GM12878 (cell line): ENCODE results near the gene CRX. TPM values are rescaled to one million over a fixed set of nuclear protein-coding genes. Genes with fewer than 3 reads are reported as not detected.
"Not testable (repeated sequence)": the region's sequence is repeated elsewhere in the genome, so short reads cannot be mapped to it uniquely, and the experiment has no call there.

Experiments used
- ATAC-seq: fragments of 200-7000 bp; cut with Tn5 transposase; 3 replicates; pipeline ENCODE4 v1.9.1; 2020; ENCODE audit warnings: mild to moderate bottlenecking, moderate library complexity
- BruUV-seq: library from RNA; stranded (reverse); fragments of 400-500 nt; replicated peaks from 2 replicates; lab custom pipeline; 2021; lab: Mats Ljungman, UMichigan
- CTCF ChIA-PET: fragments of 300-600 bp; sonication (Branson Sonifier 250); formaldehyde crosslinking; extraction: SDS; loops from one replicate; lab custom pipeline; 2021; ENCODE audit warnings: inconsistent platforms; lab: Yijun Ruan, JAX
- POLR2A ChIA-PET: fragments of 350-600 bp; formaldehyde crosslinking; extraction: SDS; loops from one replicate; lab custom pipeline; 2021; ENCODE audit warnings: inconsistent platforms; lab: Charles Lee
- RAD21 ChIA-PET: fragments of 300-600 bp; sonication (Branson Sonifier 250); formaldehyde crosslinking; loops from one replicate; lab custom pipeline; 2023; ENCODE audit warnings: antibody characterized with exemption; ENCODE audit not compliant: unreplicated experiment; lab: Charles Lee
- SMC1A ChIA-PET: fragments of 300-600 bp; sonication (Branson Sonifier 250); formaldehyde crosslinking; loops from one replicate; lab custom pipeline; 2023; ENCODE audit not compliant: unreplicated experiment, uncharacterized antibody; lab: Charles Lee
- DNase-seq: peaks from one replicate; pipeline ENCODE4 v3.0.0-alpha.2; 2011; ENCODE audit warnings: low read depth, low spot score
- FAIRE-seq: peaks from 3 replicates; lab custom pipeline; 2011; peaks lifted over from hg19 to GRCh38; lab: Jason Lieb, UNC
- H2AFZ ChIP-seq: 2 replicates; pipeline ENCODE4 v1.6.0; 2011; ENCODE audit warnings: low read depth, low read length, control low read depth; ENCODE audit not compliant: control insufficient read depth
- H3K27ac ChIP-seq: 2 replicates; pipeline ENCODE4 v1.5.1; 2011; ENCODE audit warnings: control low read depth; ENCODE audit not compliant: control insufficient read depth, insufficient read depth
- H3K27me3 ChIP-seq, 2 experiments: replicated peaks in 1 of 2; 2 replicates each; pipeline versions ENCODE4 v1.6.0 to v1.6.1; 2011; ENCODE audit warnings: low read length in 1 of 2; ENCODE audit not compliant: control insufficient read depth in 2 of 2, insufficient read depth in 2 of 2
- H3K36me3 ChIP-seq, 2 experiments: 2 replicates each; pipeline ENCODE4 v1.5.1; 2011; ENCODE audit warnings: low read length in 1 of 2; ENCODE audit not compliant: control insufficient read depth in 2 of 2, insufficient read depth in 2 of 2
- H3K4me1 ChIP-seq: 2 replicates; pipeline ENCODE4 v1.6.1; 2011; ENCODE audit warnings: mild to moderate bottlenecking, low read length, moderate library complexity, mixed read lengths; ENCODE audit not compliant: control insufficient read depth, insufficient read depth
- H3K4me2 ChIP-seq: 2 replicates; pipeline ENCODE4 v1.6.0; 2011; ENCODE audit warnings: control low read depth; ENCODE audit not compliant: control insufficient read depth, insufficient read depth
- H3K4me3 ChIP-seq: fragments of 200-600 bp; sonication (generic); 2 replicates; pipeline ENCODE4 v1.5.1; 2016
- H3K79me2 ChIP-seq: 2 replicates; pipeline ENCODE4 v1.6.0; 2011; ENCODE audit warnings: low read length; ENCODE audit not compliant: control insufficient read depth, insufficient read depth
- H3K9ac ChIP-seq: 2 replicates; pipeline ENCODE4 v1.8.0; 2011; ENCODE audit warnings: low read length, control low read depth, mixed read lengths; ENCODE audit not compliant: control insufficient read depth, insufficient read depth
- H3K9me3 ChIP-seq: replicated peaks from 3 replicates; pipeline ENCODE4 v1.5.1; 2011; ENCODE audit warnings: mild to moderate bottlenecking, low read length; ENCODE audit not compliant: control insufficient read depth, insufficient read depth
- H4K20me1 ChIP-seq: 2 replicates; pipeline ENCODE4 v1.6.0; 2011; ENCODE audit not compliant: control insufficient read depth, insufficient read depth
- ATF7 ChIP-seq: fragments of 450-650 bp; IDR thresholded peaks from 2 replicates; pipeline ENCODE4 v1.6.1; 2016; ENCODE audit warnings: low read depth, mild to moderate bottlenecking
- HCFC1 ChIP-seq: fragments of 150-350 bp; IDR thresholded peaks from 2 replicates; pipeline ENCODE4 v1.6.1; 2014; ENCODE audit warnings: low read length
- KAT2A ChIP-seq: conservative IDR thresholded peaks from 2 replicates; pipeline ENCODE4 v1.6.1; 2011; ENCODE audit warnings: low read depth, low read length; ENCODE audit not compliant: control insufficient read depth
- LARP7 ChIP-seq: fragments of 450-650 bp; IDR thresholded peaks from 2 replicates; pipeline ENCODE4 v1.6.1; 2017; ENCODE audit warnings: mild to moderate bottlenecking
- NFYA ChIP-seq: IDR thresholded peaks from 2 replicates; pipeline ENCODE4 v1.6.1; 2011; ENCODE audit warnings: low read depth, mild to moderate bottlenecking, low read length, improper control_type of control experiment, borderline replicate concordance
- WGBS: methylation state at CpG from one replicate; pipeline ENCODE4 v1.1.6; 2016; ENCODE audit warnings: low lambda C conversion rate; ENCODE audit not compliant: insufficient replicate concordance, insufficient coverage; ENCODE audit errors: missing lambda C conversion rate; 5-methylcytosine and 5-hydroxymethylcytosine counted together
- in situ Hi-C: fragments of 300-500 bp; cut with MboI; formaldehyde crosslinking; loops from 9 replicates; pipeline ENCODE4 v1.14.3; 2018; ENCODE audit warnings: mixed read lengths
- intact Hi-C: fragments of 100-400 bp; cut with micrococcal nuclease; formaldehyde crosslinking; loops from one replicate; pipeline ENCODE4 v1.14.2; 2022; ENCODE audit not compliant: unreplicated experiment
- polyA plus RNA-seq, 11 experiments: library from polyadenylated mRNA; depleted of rRNA in 4 of 11; unstranded in 6 of 11; stranded (reverse) in 5 of 11; fragments of >200 nt; fragmentation: Nextera tagmentation in 4 of 11; fragmentation: Illumina TruSeq in 1 of 11; extraction: Ambion mirVana in 4 of 11; extraction: Trizol in 1 of 11; gene quantifications; 1 replicate in 1 of 11; 2 replicates in 10 of 11; pipeline versions ENCODE4 v1.2.1 to v1.2.3, GENCODE V29; 2011 to 2016; ENCODE audit warnings: inconsistent platforms in 2 of 11, missing spikeins in 2 of 11, low read depth in 1 of 11
- total RNA-seq, 4 experiments: library from RNA; depleted of rRNA in 3 of 4; stranded (reverse); fragments of >200 nt in 3 of 4; fragmentation: Illumina TruSeq in 1 of 4; extraction: Trizol in 1 of 4; gene quantifications; 2 replicates each; pipeline versions ENCODE4 v1.2.1 to v1.2.3, GENCODE V29; 2013 to 2021
- TF ChIP-seq, protein P1 (sequence below): fragments of 450-650 bp; IDR thresholded peaks from 2 replicates; pipeline ENCODE4 v1.6.1; 2017; ENCODE audit warnings: borderline replicate concordance

Gene CRX
- total and polyA plus RNA-seq, 10 of the 15 experiments (the other 5 are each of a cell fraction or from before 2014, with no cell fraction given), result not detected

DNA sequence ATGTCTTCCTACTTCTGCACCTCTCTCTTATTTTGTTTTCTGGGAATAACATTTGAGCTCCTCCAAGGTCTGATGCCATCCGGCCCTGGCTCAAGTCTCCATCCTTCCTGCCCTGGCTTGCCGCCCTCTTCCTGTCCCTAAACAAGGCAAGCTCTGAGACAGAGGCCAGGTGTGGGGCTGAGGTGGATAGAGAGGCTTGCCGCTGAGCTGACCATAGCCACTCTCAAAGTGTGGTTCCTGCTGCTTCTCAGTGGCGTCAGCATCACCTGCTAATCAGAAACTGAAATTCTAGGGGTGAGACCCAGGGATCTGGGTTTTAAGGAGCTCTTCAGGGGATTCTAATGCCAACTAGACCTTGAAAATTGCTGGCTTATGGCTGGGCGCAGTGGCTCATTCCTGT lies 31.3 kb downstream of the CRX start (continued):
- TF ChIP-seq LARP7, result no peak

DNA sequence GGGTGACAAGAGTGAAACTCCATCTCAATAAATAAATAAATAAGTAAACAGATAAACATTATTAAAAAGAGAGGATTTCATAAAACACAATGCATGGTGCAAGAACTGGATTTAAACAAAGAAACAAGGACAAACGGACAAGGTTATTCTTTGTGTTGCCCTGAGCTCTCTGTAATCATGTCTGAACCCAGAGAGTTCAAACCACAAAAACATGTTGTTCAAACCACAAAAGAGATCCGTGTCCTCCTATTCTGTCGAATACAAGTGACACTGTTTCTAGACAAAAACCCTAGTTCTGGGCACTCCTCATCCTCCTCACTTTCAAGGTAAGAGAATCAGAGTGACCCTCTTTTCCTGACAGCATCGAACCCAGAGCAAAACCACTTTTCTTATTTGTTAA lies 32.7 kb downstream of the CRX start:
- no peaks in the 10 kb centered on the region for H4K20me1 ChIP-seq
- H3K36me3 ChIP-seq, result no peaks in the 10 kb centered on the region
- intact Hi-C loops (no loop called here), in situ Hi-C loops (loop anchor here (25.0 kb wide), 1 partner anchor 708 kb away; the partner anchor contains the start of gene SULT2B1)
- ChIA-PET SMC1A (interaction anchor here (0.9 kb wide), 1 partner anchor 9 kb away, joined by 3 read pairs; no protein-coding TSS in a partner anchor), RAD21 (interaction anchor here (0.7 kb wide), 1 partner anchor 47 kb away, joined by 3 read pairs; no protein-coding TSS in a partner anchor), POLR2A (no interaction called here), CTCF (interaction anchor here (0.6 kb wide), 1 partner anchor 43 kb away, joined by 3 read pairs; no protein-coding TSS in a partner anchor)
- H3K27me3 ChIP-seq, result no peaks in the 10 kb centered on the region
- ATAC-seq (no peak), FAIRE-seq (no peak), DNase-seq (no peak)
- no peak overlapping the region for H3K4me3 ChIP-seq
- no peak overlapping the region for H3K27ac ChIP-seq
- H3K9ac ChIP-seq, result no peak overlapping the region
- no peak overlapping the region for H3K4me2 ChIP-seq
- TF ChIP-seq ATF7 (no peak), NFYA (no peak), HCFC1 (no peak), KAT2A (no peak)
- TF ChIP-seq, protein P1, sequence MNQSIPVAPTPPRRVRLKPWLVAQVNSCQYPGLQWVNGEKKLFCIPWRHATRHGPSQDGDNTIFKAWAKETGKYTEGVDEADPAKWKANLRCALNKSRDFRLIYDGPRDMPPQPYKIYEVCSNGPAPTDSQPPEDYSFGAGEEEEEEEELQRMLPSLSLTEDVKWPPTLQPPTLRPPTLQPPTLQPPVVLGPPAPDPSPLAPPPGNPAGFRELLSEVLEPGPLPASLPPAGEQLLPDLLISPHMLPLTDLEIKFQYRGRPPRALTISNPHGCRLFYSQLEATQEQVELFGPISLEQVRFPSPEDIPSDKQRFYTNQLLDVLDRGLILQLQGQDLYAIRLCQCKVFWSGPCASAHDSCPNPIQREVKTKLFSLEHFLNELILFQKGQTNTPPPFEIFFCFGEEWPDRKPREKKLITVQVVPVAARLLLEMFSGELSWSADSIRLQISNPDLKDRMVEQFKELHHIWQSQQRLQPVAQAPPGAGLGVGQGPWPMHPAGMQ, result no peak
- no TSS peak for BruUV-seq
- H2AFZ ChIP-seq, result no peak overlapping the region
- WGBS, result 8% methylated on average over 4 of the region's 4 CpGs
- no peaks in the 10 kb centered on the region for H3K79me2 ChIP-seq
- no peaks in the 10 kb centered on the region for H3K9me3 ChIP-seq
- no peaks in the 10 kb centered on the region for H3K4me1 ChIP-seq

DNA sequence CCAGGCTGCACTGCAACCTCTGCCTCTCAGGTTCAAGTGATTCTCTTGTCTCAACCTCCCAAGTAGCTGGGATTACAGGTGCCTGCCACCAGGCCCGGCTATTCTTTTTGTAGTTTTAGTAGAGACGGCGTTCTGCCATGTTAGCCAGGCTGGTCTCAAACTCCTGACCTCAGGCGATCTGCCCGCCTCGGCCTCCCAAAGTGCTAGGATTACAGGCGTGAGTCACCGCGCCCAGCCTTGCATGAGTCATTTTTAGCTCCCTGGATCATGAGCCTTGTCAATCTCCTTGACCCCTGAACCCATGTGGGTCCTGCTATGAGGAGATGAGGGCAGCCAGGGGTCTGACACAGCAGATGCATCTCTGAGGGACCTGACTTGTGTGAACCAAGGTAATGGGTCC lies 36.5 kb downstream of the CRX start:
- FAIRE-seq, POLR2A ChIA-PET: not testable (repeated sequence)

DNA sequence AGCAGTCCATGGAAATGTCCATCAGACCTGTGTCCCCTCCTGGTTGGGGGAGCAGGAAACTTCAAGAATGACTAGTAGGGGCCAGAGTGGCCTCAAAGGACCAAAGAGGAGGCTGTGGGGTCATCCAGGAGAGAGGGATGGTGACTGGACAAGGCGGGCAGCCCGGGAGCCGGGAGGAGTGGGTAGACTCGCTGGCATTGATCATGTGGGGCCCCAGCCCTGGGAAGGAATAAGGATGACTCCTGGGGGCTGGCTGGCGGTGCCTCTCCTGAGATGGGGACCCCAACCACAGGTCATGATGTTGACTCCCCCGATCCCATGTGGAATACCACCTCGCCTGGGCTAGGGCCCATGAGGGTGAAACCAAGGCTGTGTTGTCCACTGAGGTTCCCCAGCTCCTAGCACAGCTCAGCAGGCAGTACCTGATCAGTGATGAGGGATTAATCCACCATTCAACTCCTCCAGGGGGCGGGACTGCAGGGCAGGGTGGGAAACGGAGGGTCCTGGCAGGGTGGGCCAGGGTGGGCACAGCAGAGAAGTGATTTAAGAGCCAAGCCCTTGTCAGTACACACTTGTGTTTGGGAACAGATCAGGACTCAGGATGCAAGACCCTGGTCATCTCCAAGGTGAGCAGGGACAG lies 37.0 kb downstream of the CRX start, which contains the start of gene TPRX2:
Gene TPRX2, plus strand, starts transcription at position 590 of the 640 bp plus-strand sequence. Its CDS starts 12 bp downstream, at position 602.
- intact Hi-C loops, SMC1A ChIA-PET, H3K27me3 ChIP-seq, H3K4me3 ChIP-seq, FAIRE-seq, RAD21 ChIA-PET, H3K9me3 ChIP-seq, H3K36me3 ChIP-seq, H3K27ac ChIP-seq, POLR2A ChIA-PET, H3K4me1 ChIP-seq, DNase-seq, BruUV-seq, H3K4me2 ChIP-seq, H3K9ac ChIP-seq, ATAC-seq, H2AFZ ChIP-seq, H4K20me1 ChIP-seq, H3K79me2 ChIP-seq, CTCF ChIA-PET: not testable (repeated sequence)
- in situ Hi-C loops, result loop anchor here (25.0 kb wide), 1 partner anchor 704 kb away; the partner anchor contains the start of gene SULT2B1
- 18% methylated on average over 6 of the region's 9 CpGs for WGBS

More for the DNA sequence above, 36.5 kb downstream of the CRX start:
- WGBS, result 51% methylated on average over 9 of the region's 9 CpGs
- H3K4me1 ChIP-seq, H3K4me3 ChIP-seq, H3K79me2 ChIP-seq, H3K27me3 ChIP-seq, BruUV-seq, intact Hi-C loops, H4K20me1 ChIP-seq, H3K9me3 ChIP-seq, H3K4me2 ChIP-seq, H3K27ac ChIP-seq, DNase-seq, CTCF ChIA-PET, H2AFZ ChIP-seq, ATAC-seq, RAD21 ChIA-PET, H3K9ac ChIP-seq, H3K36me3 ChIP-seq, SMC1A ChIA-PET: not testable (repeated sequence)
- in situ Hi-C loops, result loop anchor here (25.0 kb wide), 1 partner anchor 704 kb away; the partner anchor contains the start of gene SULT2B1
